Measurements from ENCODE around the gene APLN.

The APLN gene

GRCh38 chrX:129638917-129639316 is 15.8 kb downstream of the APLN start:
- no peak for DNase-seq

GRCh38 chrX:129637217-129638109 is 17.3 kb downstream of the APLN start:
- DNase-seq, result peak; percentile 75

- no peak for DNase-seq
Observed at GRCh38 chrX:129636175-129636681, 18.5 kb downstream of the APLN start.

- DNase-seq, result no peak
Observed at GRCh38 chrX:129634541-129634940, 20.2 kb downstream of the APLN start.

- DNase-seq, result no peak
Observed at GRCh38 chrX:129632443-129632842, 22.3 kb downstream of the APLN start.

- DNase-seq, result no peak
Observed at GRCh38 chrX:129631849-129632248, 22.9 kb downstream of the APLN start.

GRCh38 chrX:129629837-129630236 is 24.9 kb downstream of the APLN start:
- DNase-seq, result no peak

GRCh38 chrX:129626026-129626425 is 28.7 kb downstream of the APLN start:
- DNase-seq, result no peak

- DNase-seq, result no peak
Observed at GRCh38 chrX:129622757-129623301, 31.9 kb downstream of the APLN start.

GRCh38 chrX:129618997-129619396 is 35.8 kb downstream of the APLN start:
- DNase-seq, result peak; percentile 70

- DNase-seq, result no peak
Observed at GRCh38 chrX:129617420-129617819, 37.3 kb downstream of the APLN start.

- DNase-seq, result peak; percentile 63
Observed at GRCh38 chrX:129614481-129615255, 40.1 kb downstream of the APLN start.

- no peak for DNase-seq
Observed at GRCh38 chrX:129613596-129613995, 41.2 kb downstream of the APLN start.

GRCh38 chrX:129612396-129612795 is 42.4 kb downstream of the APLN start:
- no peak for DNase-seq

GRCh38 chrX:129609395-129609794 is 45.4 kb downstream of the APLN start:
- DNase-seq, result peak; percentile 30

GRCh38 chrX:129608496-129608895 is 46.3 kb downstream of the APLN start:
- DNase-seq, result no peak

GRCh38 chrX:129606918-129607317 is 47.8 kb downstream of the APLN start:
- peak; percentile 76 for DNase-seq

- DNase-seq, result peak; percentile 58
Observed at GRCh38 chrX:129600981-129601424, 53.8 kb downstream of the APLN start.

GRCh38 chrX:129599996-129600395 is 54.8 kb downstream of the APLN start:
- DNase-seq, result no peak

- no peak for DNase-seq
Observed at GRCh38 chrX:129599499-129599898, 55.3 kb downstream of the APLN start.

- no peak for DNase-seq
Observed at GRCh38 chrX:129597905-129598304, 56.9 kb downstream of the APLN start.

- DNase-seq, result no peak
Observed at GRCh38 chrX:129596077-129596476, 58.7 kb downstream of the APLN start.
